GM12873 (cell line): ENCODE data around the gene GRIA3.

ENCODE experiments used
- CTCF ChIP-seq: IDR thresholded peaks from 2 replicates; pipeline ENCODE4 v1.5.1; 2012; ENCODE audit warnings: low read depth, mild to moderate bottlenecking, moderate library complexity, low read length, control low read depth; ENCODE audit not compliant: insufficient read depth; ENCODE audit errors: missing control alignments

The GRIA3 gene

GRCh38 chrX:123181233-123181914 is 2.7 kb upstream of the GRIA3 start:
- no peak for TF ChIP-seq CTCF

DNA sequence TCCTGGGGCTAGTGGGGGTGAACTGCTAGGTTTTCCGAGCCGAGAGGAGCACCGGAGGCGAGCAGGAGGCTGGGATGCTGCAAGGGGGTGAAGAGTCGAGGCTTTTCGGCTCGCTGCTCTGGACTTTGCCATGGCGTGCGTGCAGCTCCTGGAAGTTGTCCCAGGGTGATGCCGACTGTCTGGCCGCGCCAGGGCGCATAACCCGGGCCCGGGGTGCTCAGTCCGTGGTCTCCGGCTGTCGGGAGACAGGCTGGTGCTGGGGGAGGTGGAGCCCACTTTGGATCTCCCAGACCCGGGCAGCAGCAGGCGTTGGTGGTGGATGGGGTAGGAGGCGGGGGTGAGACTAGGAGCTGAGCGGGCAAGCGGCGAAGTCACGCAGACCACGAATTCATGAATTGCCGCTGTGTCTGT is 793 bp downstream of the GRIA3 start:
- no peak for TF ChIP-seq CTCF

- no peak for TF ChIP-seq CTCF
Observed at GRCh38 chrX:123185721-123186120, 1.6 kb downstream of the GRIA3 start.

- TF ChIP-seq CTCF = no peak
Observed at GRCh38 chrX:123186801-123187200, 2.7 kb downstream of the GRIA3 start.

GRCh38 chrX:123188081-123188480 is 4.0 kb downstream of the GRIA3 start:
- no peak for TF ChIP-seq CTCF

DNA sequence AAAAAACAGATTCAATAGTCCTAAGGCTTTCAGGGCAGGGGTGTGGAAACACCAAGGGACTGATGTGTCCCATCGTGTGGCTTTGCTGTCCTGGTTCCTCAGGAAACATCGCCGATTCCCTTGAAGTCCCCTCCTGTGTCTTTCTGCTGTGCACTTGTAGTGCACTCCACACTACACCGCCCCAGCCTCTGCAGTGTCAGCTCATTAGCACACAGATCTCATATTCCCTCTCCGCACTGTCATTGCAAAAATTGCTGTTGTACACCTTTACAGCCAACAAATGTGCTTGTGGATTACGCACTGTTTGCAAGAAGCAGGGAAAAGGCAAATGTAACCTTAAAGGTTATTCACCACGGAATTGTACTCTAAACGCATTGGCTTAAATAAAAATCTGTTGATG is 5.3 kb downstream of the GRIA3 start:
- no peak for TF ChIP-seq CTCF

DNA sequence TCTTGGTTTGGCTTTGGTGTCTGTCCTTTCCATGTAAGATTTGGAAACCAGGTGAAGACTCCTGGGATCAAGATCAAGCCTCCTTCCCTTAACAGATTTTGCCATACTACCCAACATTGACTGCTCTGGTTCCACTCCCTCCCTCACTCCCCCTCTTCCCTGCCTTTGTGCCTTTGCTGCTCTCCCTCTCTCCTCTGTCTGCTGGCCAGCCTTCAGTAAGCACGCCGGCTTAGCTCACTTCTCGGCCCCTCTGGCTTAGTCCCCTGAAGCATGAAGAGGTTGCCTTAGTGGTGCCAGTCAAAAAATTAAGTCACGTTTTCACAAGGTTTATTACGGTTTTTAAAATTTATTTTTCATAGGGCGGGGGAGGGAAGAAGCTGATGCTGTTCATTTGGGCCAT is 6.0 kb downstream of the GRIA3 start:
- no peak for TF ChIP-seq CTCF
